Suprapubic skin (tissue), 4 donors: ENCODE measurements around the gene MRPL22. TPM values are rescaled to one million over a fixed set of nuclear protein-coding genes. Genes with fewer than 3 reads are reported as not detected.

Source experiments
- DNase-seq, 2 donors: peaks; one replicate each; pipeline ENCODE4 v3.0.0-alpha.2; 2019; ENCODE audit warnings: low spot score in 2 of 2
- H3K27ac ChIP-seq: fragments of 200-600 bp; sonication (generic); one replicate; pipeline ENCODE4 v1.5.1; 2019
- H3K27me3 ChIP-seq: fragments of 200-600 bp; sonication (generic); one replicate; pipeline ENCODE4 v1.5.1; 2019
- H3K36me3 ChIP-seq: fragments of 200-600 bp; sonication (generic); one replicate; pipeline ENCODE4 v1.5.1; 2019
- H3K4me1 ChIP-seq: fragments of 200-600 bp; sonication (generic); one replicate; pipeline ENCODE4 v1.5.1; 2019
- H3K4me3 ChIP-seq: fragments of 200-600 bp; sonication (generic); one replicate; pipeline ENCODE4 v1.5.1; 2019; ENCODE audit warnings: mild to moderate bottlenecking
- H3K9me3 ChIP-seq: fragments of 200-600 bp; sonication (generic); one replicate; pipeline ENCODE4 v1.5.1; 2019
- EP300 ChIP-seq: sonication (generic); formaldehyde crosslinking; IDR thresholded peaks from one replicate; pipeline ENCODE4 v1.6.1; 2017; ENCODE audit warnings: antibody characterized with exemption
- POLR2A ChIP-seq, 2 donors: fragments of 450-650 bp; IDR thresholded peaks; one replicate each; pipeline ENCODE4 v1.6.1; 2017; ENCODE audit warnings: antibody characterized with exemption in 2 of 2, mild to moderate bottlenecking in 2 of 2, moderate library complexity in 2 of 2
- POLR2AphosphoS5 ChIP-seq, 3 donors: sonication (generic); formaldehyde crosslinking; IDR thresholded peaks; one replicate each; pipeline ENCODE4 v1.6.1; 2017; ENCODE audit warnings: antibody characterized with exemption in 3 of 3
- WGBS: methylation state at CpG from one replicate; pipeline ENCODE4 v1.1.5; 2018; 5-methylcytosine and 5-hydroxymethylcytosine counted together
- total RNA-seq, 4 donors: library from RNA; depleted of rRNA; stranded (reverse); fragments of >200 nt; gene quantifications; one replicate each; pipeline ENCODE4 v1.1.0, GENCODE V29; 2016
- TF ChIP-seq, protein P1 (sequence below), 2 donors: fragments of 200-600 bp in 1 of 2; fragments of 450-650 bp in 1 of 2; sonication (generic) in 1 of 2; IDR thresholded peaks; one replicate each; pipeline ENCODE4 v1.5.1; 2016 to 2019; ENCODE audit warnings: antibody characterized with exemption in 2 of 2, mild to moderate bottlenecking in 1 of 2, moderate library complexity in 1 of 2

The MRPL22 gene
- 10 to 100 TPM; 12.2 to 30.2 (median 21.7) TPM for total RNA-seq

- WGBS: 2% methylated on average over 39 of the region's 40 CpGs
- H3K27me3 ChIP-seq: no peaks in the 10 kb centered on the region
- TF ChIP-seq POLR2AphosphoS5 (IDR thresholded peaks at IDR 0.05): peak in 2 of 3 donors; percentile 51 to 95
- TF ChIP-seq POLR2A (IDR thresholded peaks at IDR 0.05): peak in 1 of 2 donors; percentile 59
- TF ChIP-seq EP300: no peak
- TF ChIP-seq, protein P1, sequence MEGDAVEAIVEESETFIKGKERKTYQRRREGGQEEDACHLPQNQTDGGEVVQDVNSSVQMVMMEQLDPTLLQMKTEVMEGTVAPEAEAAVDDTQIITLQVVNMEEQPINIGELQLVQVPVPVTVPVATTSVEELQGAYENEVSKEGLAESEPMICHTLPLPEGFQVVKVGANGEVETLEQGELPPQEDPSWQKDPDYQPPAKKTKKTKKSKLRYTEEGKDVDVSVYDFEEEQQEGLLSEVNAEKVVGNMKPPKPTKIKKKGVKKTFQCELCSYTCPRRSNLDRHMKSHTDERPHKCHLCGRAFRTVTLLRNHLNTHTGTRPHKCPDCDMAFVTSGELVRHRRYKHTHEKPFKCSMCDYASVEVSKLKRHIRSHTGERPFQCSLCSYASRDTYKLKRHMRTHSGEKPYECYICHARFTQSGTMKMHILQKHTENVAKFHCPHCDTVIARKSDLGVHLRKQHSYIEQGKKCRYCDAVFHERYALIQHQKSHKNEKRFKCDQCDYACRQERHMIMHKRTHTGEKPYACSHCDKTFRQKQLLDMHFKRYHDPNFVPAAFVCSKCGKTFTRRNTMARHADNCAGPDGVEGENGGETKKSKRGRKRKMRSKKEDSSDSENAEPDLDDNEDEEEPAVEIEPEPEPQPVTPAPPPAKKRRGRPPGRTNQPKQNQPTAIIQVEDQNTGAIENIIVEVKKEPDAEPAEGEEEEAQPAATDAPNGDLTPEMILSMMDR (IDR thresholded peaks at IDR 0.05): no peak
- peak; percentile 95 to 96 for DNase-seq
- no peaks in the 10 kb centered on the region for H3K36me3 ChIP-seq
- peak within 1 kb of the TSS; percentile 77 for H3K27ac ChIP-seq
- peaks cover 52% of the 10 kb centered on the region for H3K4me1 ChIP-seq
- peak within 1 kb of the TSS; percentile 60 for H3K4me3 ChIP-seq
- no peaks in the 10 kb centered on the region for H3K9me3 ChIP-seq
Observed at GRCh38 chr5:154940772-154941620, at the start of gene MRPL22. TSS of gene MRPL22 (plus strand) at chr5:154941073. CDS start at chr5:154941111, 38 bp downstream.

- Histone ChIP-seq H3K4me1 (peaks cover 5% of the 10 kb centered on the region), H3K4me3 (no peak overlapping the region), H3K27ac (peak overlapping the region; percentile 59), H3K9me3 (no peaks in the 10 kb centered on the region), H3K36me3 (peaks cover 96% of the 10 kb centered on the region), H3K27me3 (no peaks in the 10 kb centered on the region)
- DNase-seq: no peak
- 70% methylated on average over 12 of the region's 13 CpGs for WGBS
- TF ChIP-seq, protein P1 (IDR thresholded peaks at IDR 0.05): no peak
- TF ChIP-seq POLR2AphosphoS5 (IDR thresholded peaks at IDR 0.05): peak in 1 of 3 donors; percentile 15
Observed at GRCh38 chr5:154892369-154892771, 48.5 kb upstream of the MRPL22 start.

DNA sequence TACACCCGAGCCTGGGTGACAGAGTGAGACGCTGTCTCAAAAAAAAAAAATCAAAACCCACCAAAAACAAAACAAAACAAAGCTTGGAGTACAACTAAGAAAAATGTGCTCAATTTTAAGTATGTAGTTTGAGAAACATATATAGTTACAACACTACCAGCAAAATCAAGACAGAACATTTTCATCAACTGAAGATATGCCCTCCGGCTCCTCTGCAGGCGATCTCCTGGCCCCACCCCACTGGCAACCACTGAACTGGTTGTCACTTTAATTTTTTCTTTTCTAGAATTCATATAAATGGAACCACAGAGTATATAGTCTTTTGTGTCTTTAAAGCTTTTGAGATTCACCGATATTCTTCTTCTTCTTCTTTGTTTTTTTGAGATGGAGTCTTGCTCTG, 47.5 kb upstream of the MRPL22 start:
- Histone ChIP-seq H3K4me1 (peaks cover 5% of the 10 kb centered on the region), H3K27me3 (no peaks in the 10 kb centered on the region), H3K27ac (no peak overlapping the region), H3K36me3 (peaks cover 93% of the 10 kb centered on the region), H3K4me3 (no peak overlapping the region), H3K9me3 (no peaks in the 10 kb centered on the region)
- DNase-seq: no peak
- no peak for TF ChIP-seq POLR2A (IDR thresholded peaks at IDR 0.05)
- no peak for TF ChIP-seq POLR2AphosphoS5 (IDR thresholded peaks at IDR 0.05)
- TF ChIP-seq, protein P1 (IDR thresholded peaks at IDR 0.05): no peak
- no peak for TF ChIP-seq EP300
- 79% methylated on average over 5 of the region's 5 CpGs for WGBS

- DNase-seq: no peak
- no peak overlapping the region for H3K4me3 ChIP-seq
- WGBS: 86% methylated on average over 14 of the region's 14 CpGs
- TF ChIP-seq EP300 (no peak), POLR2AphosphoS5 (IDR thresholded peaks at IDR 0.05) (no peak), POLR2A (IDR thresholded peaks at IDR 0.05) (no peak)
- TF ChIP-seq, protein P1 (IDR thresholded peaks at IDR 0.05): no peak
- no peaks in the 10 kb centered on the region for H3K27me3 ChIP-seq
- H3K4me1 ChIP-seq: peaks cover 8% of the 10 kb centered on the region
- H3K36me3 ChIP-seq: peaks cover 90% of the 10 kb centered on the region
- no peaks in the 10 kb centered on the region for H3K9me3 ChIP-seq
- peak overlapping the region; percentile 14 for H3K27ac ChIP-seq
Observed at GRCh38 chr5:154895606-154896561, 45.0 kb upstream of the MRPL22 start.
